HL-60 (cell line): Measurements from ENCODE around the gene MACROD2.

Experiments
- DNase-seq, 2 experiments: peaks; one replicate each; pipeline ENCODE4 v3.0.0-alpha.2; 2010 to 2020; ENCODE audit warnings: low read depth in 1 of 2, low spot score in 1 of 2
- H3K27ac ChIP-seq: fragments of 250-450 bp; sonication (Bioruptor Pico); replicated peaks from 2 replicates; pipeline ENCODE4 v1.5.1; 2020; ENCODE audit warnings: mild to moderate bottlenecking, moderate library complexity
- H3K27me3 ChIP-seq: fragments of 250-450 bp; sonication (Bioruptor Pico); 2 replicates; pipeline ENCODE4 v1.5.1; 2021; ENCODE audit warnings: mild to moderate bottlenecking, moderate library complexity; ENCODE audit not compliant: insufficient read depth, poor library complexity, severe bottlenecking
- H3K4me3 ChIP-seq: replicated peaks from 2 replicates; pipeline ENCODE4 v1.5.1; 2011; ENCODE audit warnings: mild to moderate bottlenecking, control low read depth, low read length; ENCODE audit not compliant: insufficient read depth
- CTCF ChIP-seq: IDR thresholded peaks from one replicate; pipeline ENCODE4 v1.5.1; 2011; ENCODE audit warnings: low read length, control low read depth, inconsistent platforms; ENCODE audit not compliant: insufficient read depth
- GABPA ChIP-seq: IDR thresholded peaks from 2 replicates; pipeline ENCODE4 v1.6.1; 2012; ENCODE audit warnings: low read depth
- POLR2AphosphoS5 ChIP-seq: IDR thresholded peaks from 2 replicates; pipeline ENCODE4 v1.6.1; 2012; ENCODE audit warnings: low read depth
- REST ChIP-seq: IDR thresholded peaks from 2 replicates; pipeline ENCODE4 v1.6.1; 2012; ENCODE audit warnings: low read depth; ENCODE audit not compliant: insufficient replicate concordance
- SPI1 ChIP-seq: IDR thresholded peaks from 2 replicates; pipeline ENCODE4 v1.6.1; 2012; ENCODE audit warnings: low read depth, mild to moderate bottlenecking, borderline replicate concordance

MACROD2 gene

GRCh38 chr20:15179381-15179780, 1184.1 kb downstream of the MACROD2 start:
- DNase-seq, result no peak
- TF ChIP-seq SPI1 (no peak), REST (no peak), POLR2AphosphoS5 (no peak), GABPA (no peak), CTCF (no peak)
- no peak overlapping the region for H3K27ac ChIP-seq

GRCh38 chr20:15179781-15180180, 1184.5 kb downstream of the MACROD2 start:
- DNase-seq, result no peak
- no peak overlapping the region for H3K4me3 ChIP-seq
- H3K27ac ChIP-seq, result no peak overlapping the region
- TF ChIP-seq SPI1 (no peak), REST (no peak), POLR2AphosphoS5 (no peak), GABPA (no peak), CTCF (no peak)
- no peaks in the 10 kb centered on the region for H3K27me3 ChIP-seq

More at GRCh38 chr20:15179381-15179780, 1184.1 kb downstream of the MACROD2 start:
- H3K4me3 ChIP-seq, result no peak overlapping the region
- no peaks in the 10 kb centered on the region for H3K27me3 ChIP-seq

GRCh38 chr20:15185322-15185721, 1190.0 kb downstream of the MACROD2 start:
- no peak overlapping the region for H3K4me3 ChIP-seq
- no peaks in the 10 kb centered on the region for H3K27me3 ChIP-seq
- TF ChIP-seq GABPA (no peak), POLR2AphosphoS5 (no peak), SPI1 (no peak), REST (no peak), CTCF (no peak)
- no peak for DNase-seq
- H3K27ac ChIP-seq, result no peak overlapping the region
